Cardiac muscle cell (in vitro differentiated cells and primary cell): ENCODE measurements around the gene SMIM22. TPM values are rescaled to one million over a fixed set of nuclear protein-coding genes. Genes with fewer than 3 reads are reported as not detected.

Experiments used
- DNase-seq, 2 donors: peaks; one replicate each; pipeline versions ENCODE4 v3.0.0 to v3.0.0-alpha.2; 2010 to 2017; ENCODE audit warnings: low read depth in 1 of 2, low spot score in 1 of 2
- H3K27ac ChIP-seq: fragments of 200-600 bp; sonication (generic); 2 replicates; pipeline ENCODE4 v1.5.1; 2016
- H3K27me3 ChIP-seq: fragments of 200-600 bp; sonication (generic); 2 replicates; pipeline ENCODE4 v1.6.0; 2016; ENCODE audit warnings: control low read depth
- H3K36me3 ChIP-seq: fragments of 200-600 bp; sonication (generic); 2 replicates; pipeline ENCODE4 v1.5.1; 2016; ENCODE audit warnings: control low read depth
- H3K4me1 ChIP-seq: fragments of 200-600 bp; sonication (generic); 2 replicates; pipeline ENCODE4 v1.8.1; 2017; ENCODE audit warnings: low read depth, mild to moderate bottlenecking, mixed run types
- H3K4me3 ChIP-seq: fragments of 200-600 bp; sonication (generic); 2 replicates; pipeline ENCODE4 v1.5.1; 2016; ENCODE audit warnings: mild to moderate bottlenecking
- H3K9me3 ChIP-seq: fragments of 200-600 bp; sonication (generic); 2 replicates; pipeline ENCODE4 v1.5.1; 2017; ENCODE audit warnings: low read depth, mild to moderate bottlenecking, control low read depth
- CTCF ChIP-seq: IDR thresholded peaks from 2 replicates; pipeline ENCODE4 v1.5.1; 2012; ENCODE audit warnings: low read depth, mild to moderate bottlenecking, low read length
- polyA plus RNA-seq: library from polyadenylated mRNA; unstranded; fragments of >200 nt; fragmentation: Nextera tagmentation; extraction: Ambion mirVana; gene quantifications from 2 replicates; pipeline ENCODE4 v1.2.1, GENCODE V29; 2016
- total RNA-seq: library from RNA; depleted of rRNA; stranded (reverse); fragments of >200 nt; gene quantifications from 2 replicates; pipeline ENCODE4 v1.2.3, GENCODE V29; 2016

SMIM22 gene
- total and polyA plus RNA-seq, 2 experiments from 2014 or later: 5.3 TPM; not detected in 1

GRCh38 chr16:4749700-4750257 lies 45.4 kb upstream of the SMIM22 start:
- no peak for TF ChIP-seq CTCF
- no peaks in the 10 kb centered on the region for H3K4me1 ChIP-seq
- no peak overlapping the region for H3K4me3 ChIP-seq
- H3K36me3 ChIP-seq: peaks cover 15% of the 10 kb centered on the region
- H3K27me3 ChIP-seq: no peaks in the 10 kb centered on the region
- DNase-seq: no peak
- H3K9me3 ChIP-seq: no peaks in the 10 kb centered on the region
- no peak overlapping the region for H3K27ac ChIP-seq

GRCh38 chr16:4750896-4751295 lies 44.3 kb upstream of the SMIM22 start:
- Histone ChIP-seq H3K4me3 (no peak overlapping the region), H3K9me3 (no peaks in the 10 kb centered on the region), H3K27me3 (no peaks in the 10 kb centered on the region), H3K27ac (no peak overlapping the region), H3K36me3 (peaks cover 20% of the 10 kb centered on the region), H3K4me1 (no peaks in the 10 kb centered on the region)
- no peak for TF ChIP-seq CTCF
- no peak for DNase-seq

GRCh38 chr16:4752351-4753100 lies 42.6 kb upstream of the SMIM22 start:
- no peak for TF ChIP-seq CTCF
- peaks cover 21% of the 10 kb centered on the region for H3K36me3 ChIP-seq
- no peak for DNase-seq

GRCh38 chr16:4753227-4753626 lies 41.9 kb upstream of the SMIM22 start:
- Histone ChIP-seq H3K36me3 (peaks cover 24% of the 10 kb centered on the region), H3K27ac (no peak overlapping the region), H3K27me3 (no peaks in the 10 kb centered on the region), H3K4me1 (no peaks in the 10 kb centered on the region), H3K9me3 (no peaks in the 10 kb centered on the region), H3K4me3 (no peak overlapping the region)
- DNase-seq: no peak
- TF ChIP-seq CTCF: no peak

More at GRCh38 chr16:4752351-4753100, 42.6 kb upstream of the SMIM22 start:
- H3K4me1 ChIP-seq: no peaks in the 10 kb centered on the region
- no peaks in the 10 kb centered on the region for H3K9me3 ChIP-seq
- H3K27ac ChIP-seq: no peak overlapping the region
- no peak overlapping the region for H3K4me3 ChIP-seq
- H3K27me3 ChIP-seq: no peaks in the 10 kb centered on the region

GRCh38 chr16:4754865-4755264 lies 40.3 kb upstream of the SMIM22 start:
- no peak for TF ChIP-seq CTCF

More at GRCh38 chr16:4754865-4755264, 40.3 kb upstream of the SMIM22 start:
- Histone ChIP-seq H3K36me3 (peaks cover 29% of the 10 kb centered on the region), H3K4me1 (no peaks in the 10 kb centered on the region), H3K9me3 (no peaks in the 10 kb centered on the region), H3K4me3 (no peak overlapping the region), H3K27me3 (no peaks in the 10 kb centered on the region), H3K27ac (no peak overlapping the region)
- no peak for DNase-seq
